Measurements from ENCODE around the gene CFAP99. TPM values are rescaled to one million over a fixed set of nuclear protein-coding genes. Genes with fewer than 3 reads are reported as not detected.
"Not testable (repeated sequence)": the region's sequence is repeated elsewhere in the genome, so short reads cannot be mapped to it uniquely, and the experiment has no call there.

The CFAP99 gene
- total RNA-seq, 1 experiment from 2014 or later: not detected

- DNase-seq (ENCODE audit: low spot score): no peak
Measured at GRCh38 chr4:2446656-2447564, 28.2 kb downstream of the CFAP99 start.

- no peak for DNase-seq (ENCODE audit: low spot score)
Measured at GRCh38 chr4:2448589-2448988, 29.8 kb downstream of the CFAP99 start.

GRCh38 chr4:2449051-2449450 is 30.3 kb downstream of the CFAP99 start:
- no peak for DNase-seq (ENCODE audit: low spot score)

- no peak for DNase-seq (ENCODE audit: low spot score)
Measured at GRCh38 chr4:2449511-2450392, 31.0 kb downstream of the CFAP99 start.

- DNase-seq (ENCODE audit: low spot score): no peak
Measured at GRCh38 chr4:2450394-2451035, 31.8 kb downstream of the CFAP99 start.

- DNase-seq (ENCODE audit: low spot score): no peak
Measured at GRCh38 chr4:2451036-2451520, 32.3 kb downstream of the CFAP99 start.

GRCh38 chr4:2451821-2452785 is 33.3 kb downstream of the CFAP99 start:
- DNase-seq (ENCODE audit: low spot score): no peak

GRCh38 chr4:2457481-2458295 is 38.9 kb downstream of the CFAP99 start:
- DNase-seq (ENCODE audit: low spot score): no peak

GRCh38 chr4:2458546-2459491 is 40.1 kb downstream of the CFAP99 start:
- no peak for DNase-seq (ENCODE audit: low spot score)

GRCh38 chr4:2459589-2460349 is 41.0 kb downstream of the CFAP99 start:
- no peak for DNase-seq (ENCODE audit: low spot score)

- DNase-seq (ENCODE audit: low spot score): no peak
Measured at GRCh38 chr4:2461246-2461960, 42.6 kb downstream of the CFAP99 start.

GRCh38 chr4:2462218-2462991 is 43.6 kb downstream of the CFAP99 start:
- no peak for DNase-seq (ENCODE audit: low spot score)

- no peak for DNase-seq (ENCODE audit: low spot score)
Measured at GRCh38 chr4:2462992-2463762, 44.4 kb downstream of the CFAP99 start.

- no peak for DNase-seq (ENCODE audit: low spot score)
Measured at GRCh38 chr4:2465032-2465431, 46.3 kb downstream of the CFAP99 start.

GRCh38 chr4:2465544-2465943 is 46.8 kb downstream of the CFAP99 start:
- DNase-seq (ENCODE audit: low spot score): not testable (repeated sequence)

Data from A172 (cell line).